ENCODE results near the gene FBXW11. TPM values are rescaled to one million over a fixed set of nuclear protein-coding genes. Genes with fewer than 3 reads are reported as not detected.

Gene FBXW11
- total RNA-seq, 1 experiment from 2014 or later, result 85.3 TPM

- Histone ChIP-seq H3K4me1 (ENCODE audit: insufficient read depth, low read length) (peaks cover 17% of the 10 kb centered on the region), H3K18ac (ENCODE audit: insufficient read length, low read depth, low read length) (no peak overlapping the region), H2BK120ac (ENCODE audit: low read depth, low read length, poor library complexity, severe bottlenecking) (no peak overlapping the region), H2AK5ac (ENCODE audit: insufficient read length, low read length) (no peak overlapping the region), H3K79me1 (ENCODE audit: insufficient read depth, low read depth, low read length, poor library complexity, severe bottlenecking) (no peaks in the 10 kb centered on the region), H2BK12ac (ENCODE audit: insufficient read length, low read depth, low read length) (no peak overlapping the region), H3K9ac (ENCODE audit: extremely low read depth, insufficient read length, low read length) (no peak overlapping the region), H3K4ac (ENCODE audit: low read depth, low read length) (no peak overlapping the region), H3K27me3 (ENCODE audit: insufficient read depth, low read length) (no peaks in the 10 kb centered on the region), H3K23ac (ENCODE audit: insufficient read length, low read depth, low read length) (no peak overlapping the region), H4K20me1 (ENCODE audit: control insufficient read depth, insufficient read depth, insufficient read length) (no peaks in the 10 kb centered on the region), H4K91ac (ENCODE audit: insufficient read length, low read depth, low read length) (no peak overlapping the region), H3K23me2 (ENCODE audit: insufficient read length, low read depth, low read length, poor library complexity, severe bottlenecking) (no peaks in the 10 kb centered on the region), H2BK5ac (ENCODE audit: insufficient read length, low read length) (no peak overlapping the region), H3K79me2 (ENCODE audit: insufficient read depth, low read length) (peaks cover 57% of the 10 kb centered on the region; the same call in 1 of the 2 replicates), H3K9me3 (ENCODE audit: control insufficient read depth, low read depth, low read length) (no peaks in the 10 kb centered on the region), H3K4me2 (ENCODE audit: insufficient read depth, insufficient read length, low read length) (no peak overlapping the region), H4K5ac (ENCODE audit: insufficient read length, low read depth, low read length) (no peak overlapping the region), H4K8ac (replicated peaks; ENCODE audit: insufficient read length, low read depth, low read length) (no peak overlapping the region), H2BK15ac (ENCODE audit: low read depth, low read length) (no peak overlapping the region), H2BK20ac (ENCODE audit: low read depth, low read length, poor library complexity, severe bottlenecking) (no peak overlapping the region), H3T11ph (ENCODE audit: low read length) (no peak overlapping the region), H3K27ac (ENCODE audit: insufficient read length, low read depth, low read length) (no peak overlapping the region), H3K14ac (ENCODE audit: insufficient read depth, low read length) (no peak overlapping the region), H3K56ac (ENCODE audit: insufficient read length, low read depth, low read length) (no peak overlapping the region), H2AFZ (ENCODE audit: low read length) (no peak overlapping the region)
- DNase-seq, result peak; percentile 50
- peak overlapping the region; percentile 1 to 92 (median 92); a peak in 6 of 7 replicates for H3K27ac Mint-ChIP-seq
- H3K9me3 Mint-ChIP-seq, result peaks cover 8 to 11% of the 10 kb centered on the region in 2 experiments
- no CpG with 5 or more reads among the region's 3 CpGs for WGBS (ENCODE audit: extremely low coverage, insufficient read length, low lambda C conversion rate)
- no peak for TF ChIP-seq CTCF (conservative IDR thresholded peaks at IDR 0.05)
- no peak overlapping the region; a peak in 1 of 5 replicates for H3K4me3 Mint-ChIP-seq
- no peaks in the 10 kb centered on the region for H3K27me3 Mint-ChIP-seq (ENCODE audit: low read depth)
- H3K4me1 Mint-ChIP-seq, result peaks cover 62 to 78% of the 10 kb centered on the region in 2 experiments
- peaks cover 9 to 25% (median 15%) of the 10 kb centered on the region in 3 experiments for H3K36me3 Mint-ChIP-seq (ENCODE audit: insufficient read depth in 1 of 3, low read depth in 3 of 3)
These were observed 31.1 kb downstream of the FBXW11 start for GRCh38 chr5:171975262-171975876.
